SJSA1 (cell line): ENCODE results near the gene MRPL14. TPM values are rescaled to one million over a fixed set of nuclear protein-coding genes. Genes with fewer than 3 reads are reported as not detected.

Experiments used
- total RNA-seq: library from RNA; depleted of rRNA; stranded (reverse); fragments of >200 nt; shearing (Covaris generic); gene quantifications from 2 replicates; pipeline ENCODE4 v1.2.3, GENCODE V29; 2014; rRNA removed

The MRPL14 gene
- total RNA-seq, 1 experiment from 2014 or later, result 67.0 TPM

Other genes with a start within 250 kb of the MRPL14 start
- gene TMEM63B, start 102 bp upstream of the MRPL14 start, total RNA-seq, result 7.1 and 12.7 TPM in 2 replicates
- gene CAPN11, start 31.4 kb upstream of the MRPL14 start, total RNA-seq, result not detected in 2 replicates
- gene MYMX, start 89.5 kb upstream of the MRPL14 start, total RNA-seq, result 0.53 TPM in 1 of 2 replicates, not detected in the other
- gene SLC29A1, start 96.1 kb upstream of the MRPL14 start, total RNA-seq, result 6.7 and 11.0 TPM in 2 replicates
- 1,415 and 1,548 TPM in 2 replicates for gene HSP90AB1, start 119.6 kb upstream of the MRPL14 start, total RNA-seq
- gene SLC35B2, start 130.1 kb upstream of the MRPL14 start, total RNA-seq, result 89.9 and 107 TPM in 2 replicates
- 17.6 and 37.6 TPM in 2 replicates for gene NFKBIE, start 138.1 kb upstream of the MRPL14 start, total RNA-seq
- not detected in 2 replicates for gene TMEM151B, start 143.0 kb upstream of the MRPL14 start, total RNA-seq
- gene AARS2, start 185.9 kb upstream of the MRPL14 start, total RNA-seq, result 11.4 and 12.1 TPM in 2 replicates
- gene SPATS1, start 215.2 kb upstream of the MRPL14 start, total RNA-seq, result not detected in 2 replicates